GM12891 (cell line): ENCODE data around the gene LPCAT4.

ENCODE experiments used
- PAX5 ChIP-seq: IDR thresholded peaks from 2 replicates; pipeline ENCODE4 v1.6.1; 2011; ENCODE audit warnings: low read length, moderate library complexity, mild to moderate bottlenecking; ENCODE audit not compliant: insufficient read depth, severe bottlenecking
- POLR2A ChIP-seq: IDR thresholded peaks from 2 replicates; pipeline ENCODE4 v1.6.1; 2011; ENCODE audit warnings: low read depth, low read length, control low read depth
- POLR2AphosphoS5 ChIP-seq: IDR thresholded peaks from 2 replicates; pipeline ENCODE4 v1.6.1; 2011; ENCODE audit warnings: low read depth, low read length, control low read depth
- POU2F2 ChIP-seq: IDR thresholded peaks from 2 replicates; pipeline ENCODE4 v1.6.1; 2011; ENCODE audit warnings: low read depth, mild to moderate bottlenecking, control low read depth, low read length, moderate library complexity
- SPI1 ChIP-seq: IDR thresholded peaks from 2 replicates; pipeline ENCODE4 v1.6.1; 2011; ENCODE audit warnings: low read depth, low read length, control low read depth
- TAF1 ChIP-seq: IDR thresholded peaks from 2 replicates; pipeline ENCODE4 v1.6.1; 2011; ENCODE audit warnings: low read depth, low read length, control low read depth

GRCh38 chr15:34365091-34365825 lies 1.7 kb downstream of the LPCAT4 start:
- TF ChIP-seq POLR2AphosphoS5: no peak
- no peak for TF ChIP-seq POLR2A
- no peak for TF ChIP-seq SPI1
- no peak for TF ChIP-seq TAF1
- TF ChIP-seq POU2F2: no peak
- TF ChIP-seq PAX5: no peak
